ENCODE results near the gene USP11. TPM values are rescaled to one million over a fixed set of nuclear protein-coding genes. Genes with fewer than 3 reads are reported as not detected.
"Not testable (repeated sequence)": the region's sequence is repeated elsewhere in the genome, so short reads cannot be mapped to it uniquely, and the experiment has no call there.

Gene USP11
- total RNA-seq, 2 donors from 2014 or later = 45.7 to 49.2 TPM

DNA sequence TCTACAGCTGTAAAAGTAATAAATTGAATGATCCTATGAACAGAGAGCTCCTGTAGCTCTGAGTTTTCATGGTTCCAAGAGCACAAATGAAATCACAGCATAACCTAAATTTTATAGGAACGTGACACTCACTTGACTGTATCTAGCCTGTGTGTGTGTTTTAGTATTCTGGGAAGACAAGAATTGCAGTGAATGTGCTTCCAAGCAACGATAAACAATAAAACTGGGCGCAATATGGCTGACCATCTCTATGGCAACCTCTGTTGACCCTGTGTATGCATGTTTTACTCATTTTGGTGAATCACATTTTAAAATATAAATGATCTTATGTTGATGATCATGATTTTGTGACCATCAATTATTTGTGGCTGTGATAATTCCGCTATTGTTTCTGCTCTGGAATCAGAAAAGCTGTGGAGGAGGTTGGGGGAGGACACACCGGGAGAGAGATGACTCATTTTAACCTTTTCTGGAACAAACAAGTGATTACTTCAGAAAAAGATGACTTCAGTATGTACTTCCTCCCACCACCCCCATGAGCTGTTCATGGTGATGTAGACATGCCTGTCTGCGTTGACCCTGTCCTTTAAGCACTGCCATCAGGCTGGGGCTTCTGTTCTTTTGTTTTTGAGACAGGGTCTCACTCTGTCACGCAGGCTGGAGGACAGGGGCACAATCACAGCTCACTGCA lies 31.8 kb downstream of the USP11 start:
- Mint-ChIP-seq H3K4me1 (ENCODE audit: low read depth in 2 of 2) (no peaks in the 10 kb centered on the region), H3K27ac (no peak overlapping the region), H3K4me3 (no peak overlapping the region), H3K27me3 (peaks cover 0 to 13% of the 10 kb centered on the region in 2 donors), H3K9me3 (no peaks in the 10 kb centered on the region), H3K36me3 (no peaks in the 10 kb centered on the region)
- ATAC-seq = no peak
- no peak for DNase-seq (ENCODE audit: low spot score)

GRCh38 chrX:47266643-47267042 lies 33.8 kb downstream of the USP11 start:
- peaks cover 0 to 13% of the 10 kb centered on the region in 2 donors for H3K27me3 Mint-ChIP-seq
- H3K36me3 Mint-ChIP-seq = no peaks in the 10 kb centered on the region
- H3K9me3 Mint-ChIP-seq = no peaks in the 10 kb centered on the region
- H3K4me3 Mint-ChIP-seq = no peak overlapping the region
- H3K4me1 Mint-ChIP-seq (ENCODE audit: low read depth in 2 of 2) = no peaks in the 10 kb centered on the region
- no peak overlapping the region for H3K27ac Mint-ChIP-seq
- DNase-seq (ENCODE audit: low spot score) (no peak), ATAC-seq (no peak)

DNA sequence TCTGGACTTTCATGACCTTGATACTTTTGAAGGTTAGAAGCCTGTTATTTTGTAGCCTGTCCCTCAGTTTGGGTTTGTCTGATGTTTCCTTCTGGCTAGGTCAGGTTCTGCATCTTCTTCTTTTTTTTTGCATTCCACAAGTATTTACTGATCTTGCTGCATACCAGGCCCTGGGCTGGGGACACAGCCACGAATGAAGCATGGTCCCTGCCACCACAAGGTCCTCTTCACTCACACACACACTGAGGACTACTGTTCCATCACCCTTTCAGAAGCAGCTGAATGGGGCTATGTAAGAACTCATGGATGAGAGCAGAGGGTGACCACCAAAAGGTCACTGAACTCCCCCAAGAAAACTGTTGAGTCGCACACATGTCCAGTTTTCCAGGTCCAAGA lies 39.2 kb downstream of the USP11 start:
- H3K4me3 Mint-ChIP-seq = no peak overlapping the region
- no peaks in the 10 kb centered on the region for H3K4me1 Mint-ChIP-seq (ENCODE audit: low read depth in 2 of 2)
- no peaks in the 10 kb centered on the region for H3K36me3 Mint-ChIP-seq
- H3K27me3 Mint-ChIP-seq = peaks cover 0 to 12% of the 10 kb centered on the region in 2 donors
- DNase-seq (ENCODE audit: low spot score) = no peak
- no peaks in the 10 kb centered on the region for H3K9me3 Mint-ChIP-seq
- H3K27ac Mint-ChIP-seq = no peak overlapping the region
- no peak for ATAC-seq

- Mint-ChIP-seq H3K4me3 (no peak overlapping the region), H3K36me3 (no peaks in the 10 kb centered on the region), H3K9me3 (no peaks in the 10 kb centered on the region), H3K27me3 (peaks cover 0 to 12% of the 10 kb centered on the region in 2 donors), H3K27ac (no peak overlapping the region), H3K4me1 (ENCODE audit: low read depth in 2 of 2) (no peaks in the 10 kb centered on the region)
- ATAC-seq (peak in 1 of 2 donors; percentile 6), DNase-seq (ENCODE audit: low spot score) (no peak)
Observed at GRCh38 chrX:47273011-47273730, 40.4 kb downstream of the USP11 start.

DNA sequence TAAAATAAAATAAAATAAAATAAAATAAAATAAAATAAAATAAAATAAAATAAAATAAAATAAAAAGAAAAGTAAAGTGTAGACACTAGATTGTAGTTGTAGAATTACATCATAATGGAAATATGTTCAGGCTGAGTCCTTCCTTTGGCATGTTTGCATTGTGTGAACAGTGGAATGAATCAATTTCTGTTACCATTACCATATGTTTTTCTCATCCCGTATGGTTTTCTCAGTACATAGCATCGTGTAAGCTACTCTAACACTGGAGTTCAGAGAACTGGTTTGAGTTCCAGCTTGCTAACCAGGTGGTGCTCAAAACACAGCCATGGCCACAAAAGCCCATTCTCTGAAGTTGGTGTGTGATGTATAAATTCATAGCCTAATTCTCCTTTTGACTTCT lies 45.9 kb downstream of the USP11 start:
- DNase-seq (ENCODE audit: low spot score) = no peak
- no peaks in the 10 kb centered on the region for H3K36me3 Mint-ChIP-seq
- no peak for ATAC-seq
- H3K4me1 Mint-ChIP-seq (ENCODE audit: low read depth in 2 of 2) = no peaks in the 10 kb centered on the region
- H3K9me3 Mint-ChIP-seq = no peaks in the 10 kb centered on the region
- no peak overlapping the region for H3K4me3 Mint-ChIP-seq
- peaks cover 0 to 10% of the 10 kb centered on the region in 2 donors for H3K27me3 Mint-ChIP-seq
- no peak overlapping the region for H3K27ac Mint-ChIP-seq

GRCh38 chrX:47283015-47283771 lies 50.4 kb downstream of the USP11 start:
- no peak overlapping the region for H3K4me3 Mint-ChIP-seq
- no peaks in the 10 kb centered on the region for H3K36me3 Mint-ChIP-seq
- no peak for ATAC-seq

GRCh38 chrX:47284616-47285015 lies 51.8 kb downstream of the USP11 start:
- H3K4me3 Mint-ChIP-seq; ATAC-seq; H3K27ac Mint-ChIP-seq; H3K4me1 Mint-ChIP-seq (ENCODE audit: low read depth in 2 of 2); H3K9me3 Mint-ChIP-seq; H3K36me3 Mint-ChIP-seq; DNase-seq (ENCODE audit: low spot score); H3K27me3 Mint-ChIP-seq: not testable (repeated sequence)

More at GRCh38 chrX:47283015-47283771, 50.4 kb downstream of the USP11 start:
- Mint-ChIP-seq H3K4me1 (ENCODE audit: low read depth in 2 of 2) (no peaks in the 10 kb centered on the region), H3K9me3 (no peaks in the 10 kb centered on the region), H3K27ac (no peak overlapping the region), H3K27me3 (peaks cover 0 to 9% of the 10 kb centered on the region in 2 donors)
- DNase-seq (ENCODE audit: low spot score) = no peak

DNA sequence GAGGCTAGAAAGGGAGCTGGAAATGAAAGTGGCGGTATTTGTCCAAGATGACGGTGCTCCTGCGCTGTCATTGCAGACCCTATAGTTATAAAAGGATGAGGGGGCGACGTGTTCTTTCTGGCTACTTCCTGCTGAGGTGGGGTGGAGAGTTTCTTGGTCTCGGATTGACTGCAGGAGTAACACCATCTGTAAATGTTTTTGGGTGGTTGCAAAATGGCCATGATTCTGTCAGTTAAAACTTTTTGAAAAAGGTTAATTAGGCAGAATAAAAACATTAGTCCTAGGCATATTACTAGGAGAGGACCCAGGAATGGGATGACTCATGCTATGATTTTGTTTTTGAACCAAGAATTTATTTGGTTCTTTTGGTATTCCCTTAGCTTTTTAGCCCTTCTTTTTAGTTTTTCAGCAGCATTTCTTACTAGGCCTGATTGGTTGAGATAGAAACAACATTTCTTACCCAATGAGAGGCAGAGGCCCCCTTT lies 53.1 kb downstream of the USP11 start:
- Mint-ChIP-seq H3K4me3 (no peak overlapping the region), H3K27ac (no peak overlapping the region), H3K27me3 (peaks cover 0 to 5% of the 10 kb centered on the region in 2 donors), H3K36me3 (no peaks in the 10 kb centered on the region), H3K4me1 (ENCODE audit: low read depth in 2 of 2) (no peaks in the 10 kb centered on the region), H3K9me3 (no peaks in the 10 kb centered on the region)
- DNase-seq (ENCODE audit: low spot score) (no peak), ATAC-seq (no peak)

DNA sequence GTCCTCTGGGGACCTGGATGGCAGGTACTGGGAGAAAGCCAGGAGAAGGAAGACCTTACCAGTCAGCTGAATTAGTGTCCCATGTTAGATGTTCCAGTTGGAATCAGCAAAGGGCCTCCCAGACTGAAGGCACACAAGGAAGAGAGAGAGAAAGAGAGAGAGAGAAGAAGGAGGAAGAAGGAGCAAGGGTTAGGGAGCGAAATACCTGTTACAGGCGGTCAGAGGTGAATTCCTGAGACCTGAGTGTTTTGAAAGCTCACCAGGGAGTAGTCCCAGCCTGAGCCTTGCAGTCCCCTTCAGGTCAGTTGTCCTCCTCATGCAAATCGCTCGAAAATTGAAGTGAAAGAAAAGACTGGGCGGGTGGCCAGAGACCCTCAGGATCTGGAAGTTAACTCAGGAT lies 60.3 kb downstream of the USP11 start:
- Mint-ChIP-seq H3K4me3 (no peak overlapping the region), H3K27ac (no peak overlapping the region), H3K27me3 (peaks cover 12 to 13% of the 10 kb centered on the region in 2 donors), H3K36me3 (no peaks in the 10 kb centered on the region), H3K4me1 (ENCODE audit: low read depth in 2 of 2) (no peaks in the 10 kb centered on the region), H3K9me3 (no peaks in the 10 kb centered on the region)
- ATAC-seq (no peak), DNase-seq (ENCODE audit: low spot score) (no peak)

GRCh38 chrX:47296766-47297365 lies 64.1 kb downstream of the USP11 start:
- Mint-ChIP-seq H3K27ac (no peak overlapping the region), H3K9me3 (no peaks in the 10 kb centered on the region), H3K27me3 (peaks cover 9 to 10% of the 10 kb centered on the region in 2 donors), H3K4me3 (no peak overlapping the region), H3K4me1 (ENCODE audit: low read depth in 2 of 2) (no peaks in the 10 kb centered on the region), H3K36me3 (no peaks in the 10 kb centered on the region)
- DNase-seq (ENCODE audit: low spot score) (no peak), ATAC-seq (no peak)

- peaks cover 2% of the 10 kb centered on the region in 2 donors for H3K27me3 Mint-ChIP-seq
- DNase-seq (ENCODE audit: low spot score) (no peak), ATAC-seq (no peak)
- H3K9me3 Mint-ChIP-seq = no peaks in the 10 kb centered on the region
- H3K36me3 Mint-ChIP-seq = no peaks in the 10 kb centered on the region
- H3K27ac Mint-ChIP-seq = no peak overlapping the region
- H3K4me3 Mint-ChIP-seq = no peak overlapping the region
- H3K4me1 Mint-ChIP-seq (ENCODE audit: low read depth in 2 of 2) = no peaks in the 10 kb centered on the region
Observed at GRCh38 chrX:47297874-47298273, 65.1 kb downstream of the USP11 start.

Data from natural killer cell treated with Interleukin-12 subunit alpha and Interleukin-12 subunit beta and Interleukin-15 and Interleukin-18, amount 100 ng/mL, for 72 hours (primary cell).